HG02759 (cell line): ENCODE measurements around the gene TANGO6.

Source experiments
- ATAC-seq: cut with Tn5 transposase; IDR thresholded peaks from one replicate; pipeline ENCODE4 v1.9.1; 2021; ENCODE audit warnings: mild to moderate bottlenecking, moderate library complexity; ENCODE audit not compliant: unreplicated experiment

Gene TANGO6

DNA sequence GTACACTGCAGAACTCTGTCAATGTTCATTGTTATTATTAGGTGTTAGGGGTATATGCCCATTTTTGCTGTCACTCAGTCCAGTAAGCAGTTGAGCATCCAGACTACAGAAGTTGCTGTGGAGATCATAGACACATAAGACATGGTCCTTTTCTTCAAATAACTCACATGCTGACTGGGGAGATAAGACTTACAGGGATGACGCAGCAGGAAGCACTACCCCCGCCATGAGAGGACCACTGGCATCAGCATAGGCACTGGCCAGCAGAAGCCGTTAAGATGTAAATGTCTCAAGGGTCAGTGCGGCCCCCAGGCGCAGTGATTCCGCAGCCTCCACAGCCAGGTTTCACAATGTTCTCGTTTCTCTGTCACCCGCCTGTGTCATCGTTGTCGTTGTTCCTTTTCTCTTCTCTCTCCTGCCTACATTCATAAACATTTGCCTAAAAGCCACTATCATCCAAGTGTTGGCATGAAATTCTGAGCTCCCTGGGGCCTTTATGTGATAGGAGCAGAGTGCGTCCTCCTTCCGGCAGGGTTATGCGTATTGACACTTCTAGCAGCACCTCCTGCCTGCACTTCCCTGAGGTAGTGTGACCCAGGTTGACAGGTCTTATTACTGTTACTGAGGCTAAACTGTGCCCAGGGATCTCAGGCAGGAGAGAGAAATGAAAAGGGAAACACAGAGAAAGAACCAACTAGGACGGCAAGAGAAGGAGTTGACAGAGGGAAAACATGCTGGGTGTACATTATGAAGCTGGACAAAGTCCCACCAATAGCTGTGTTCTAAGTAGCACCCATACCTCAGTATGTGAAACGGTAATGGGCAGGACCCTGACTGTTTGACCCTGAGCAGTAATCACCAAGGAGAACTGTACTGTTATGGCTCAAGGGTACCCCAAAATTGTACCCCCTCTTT lies 17.9 kb downstream of the TANGO6 start:
- no peak for ATAC-seq

DNA sequence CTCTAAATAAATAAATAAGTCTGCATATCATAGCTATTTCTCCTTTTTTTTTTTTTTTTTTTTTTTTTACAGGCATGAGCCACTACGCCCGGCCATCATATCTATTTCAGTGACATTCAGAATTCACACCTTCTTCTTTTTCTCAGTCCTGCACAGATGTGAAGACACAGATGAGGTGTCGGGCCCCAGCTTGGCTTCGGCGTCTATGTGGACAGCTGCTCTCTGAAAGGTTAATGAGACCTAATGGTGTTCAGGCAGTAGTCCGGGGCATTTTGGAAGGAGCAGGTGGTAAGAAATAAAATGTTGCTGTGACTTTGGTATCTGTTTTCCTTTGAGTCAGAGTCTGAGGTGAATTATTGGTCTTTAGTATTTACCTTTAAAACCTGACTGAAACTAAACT lies 23.6 kb downstream of the TANGO6 start:
- ATAC-seq = no peak

DNA sequence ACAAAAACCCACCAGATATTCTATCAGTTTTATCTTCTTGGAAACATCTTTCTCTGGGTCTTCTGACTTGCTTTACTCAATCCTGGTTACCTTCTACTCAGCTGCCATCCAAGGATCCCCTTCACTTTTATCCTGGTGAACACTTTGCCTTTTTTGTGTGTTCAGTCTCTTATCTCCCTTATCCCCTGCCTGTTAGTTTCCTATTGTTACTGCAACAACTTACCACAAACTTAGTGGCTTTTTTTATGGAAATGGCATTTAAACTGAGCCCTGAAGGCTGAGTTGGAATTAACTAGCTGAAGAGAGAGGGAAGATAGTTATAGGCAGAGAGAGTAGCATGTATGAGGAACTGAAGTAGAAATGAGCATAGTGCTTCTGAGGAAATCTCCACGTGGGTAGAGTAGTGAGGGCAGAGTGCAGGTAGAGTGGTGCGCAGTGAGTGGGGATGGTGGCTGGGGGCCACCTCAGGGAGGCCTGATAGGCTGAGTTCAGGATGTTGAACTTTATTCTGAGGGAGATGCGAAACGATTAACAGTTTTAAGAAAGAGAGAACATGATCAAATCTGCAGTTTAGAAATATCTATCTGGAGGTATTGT lies 26.3 kb downstream of the TANGO6 start:
- ATAC-seq = no peak

DNA sequence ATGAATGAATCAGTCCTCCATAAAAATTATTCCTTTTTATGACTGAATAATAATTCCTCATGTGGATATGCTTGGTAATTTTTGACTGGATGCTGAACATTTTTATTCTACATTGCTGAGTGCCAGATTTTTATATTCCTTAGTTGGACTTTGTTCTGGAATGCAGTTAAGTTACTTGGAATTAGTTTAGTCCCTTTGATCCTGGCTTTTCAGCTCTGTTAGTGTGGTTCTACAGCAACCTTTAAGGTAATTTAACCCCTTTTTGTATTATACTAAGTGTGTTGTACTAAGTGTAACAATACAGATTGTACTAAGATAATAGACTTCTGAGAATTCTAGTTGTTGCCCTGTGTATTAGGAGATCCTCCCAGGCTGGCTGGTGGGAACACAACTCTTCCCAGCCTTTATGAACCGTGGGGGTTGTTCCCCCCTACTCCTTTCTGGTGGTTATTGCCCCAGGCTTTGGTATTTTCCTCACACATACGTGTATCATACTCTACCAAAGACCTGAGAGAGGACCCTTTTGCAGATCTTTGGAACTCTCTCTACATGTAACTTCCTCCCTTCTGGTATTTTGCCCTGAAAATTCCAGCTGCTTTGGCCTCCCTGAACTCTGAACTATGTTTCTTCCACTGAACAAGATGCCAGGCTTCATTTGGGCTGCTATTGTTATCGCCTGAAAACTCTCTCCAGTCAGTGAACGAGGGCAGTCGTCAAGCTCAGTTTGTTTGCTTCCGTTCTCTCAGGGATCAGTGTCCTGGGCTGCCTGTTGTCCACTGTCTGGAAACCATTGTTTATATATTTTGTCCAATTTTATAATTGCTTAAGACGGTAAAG lies 30.5 kb downstream of the TANGO6 start:
- no peak for ATAC-seq

DNA sequence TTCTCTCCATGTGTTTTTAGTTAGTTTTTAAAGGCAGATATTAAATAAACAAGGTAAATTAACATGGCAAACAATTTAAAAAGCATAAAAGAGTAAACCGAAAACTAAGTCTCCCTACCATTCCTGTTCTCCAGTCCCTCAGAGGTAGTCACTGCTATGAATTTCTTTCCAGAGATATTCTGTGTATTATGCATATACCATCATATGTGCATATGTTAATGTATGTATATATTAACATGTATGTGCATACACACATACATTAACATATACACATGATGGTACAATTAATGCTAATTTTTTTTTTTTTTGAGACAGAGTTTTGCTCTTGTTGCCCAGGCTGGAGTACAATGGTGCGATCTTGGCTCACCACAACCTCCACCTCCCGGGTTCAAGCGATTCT lies 32.5 kb downstream of the TANGO6 start:
- no peak for ATAC-seq

DNA sequence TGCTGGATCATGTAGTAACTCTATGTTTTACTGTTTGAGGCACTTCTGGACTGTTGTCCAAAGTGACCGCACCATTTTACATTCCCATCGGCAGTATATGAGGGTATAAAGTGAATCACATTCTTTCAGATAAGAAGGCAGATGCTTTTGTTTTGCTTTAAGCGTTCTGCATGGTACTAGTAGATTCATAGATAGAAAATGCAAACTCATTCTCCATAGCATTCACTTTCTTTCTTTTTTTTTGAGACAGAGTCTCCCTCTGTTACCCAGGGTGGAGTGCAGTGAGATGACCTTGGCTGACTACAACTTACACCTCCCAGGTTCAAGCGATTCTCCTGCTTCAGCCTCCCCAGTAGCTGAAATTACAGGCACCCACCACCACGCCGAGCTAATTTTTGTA lies 40.4 kb downstream of the TANGO6 start:
- ATAC-seq = no peak

DNA sequence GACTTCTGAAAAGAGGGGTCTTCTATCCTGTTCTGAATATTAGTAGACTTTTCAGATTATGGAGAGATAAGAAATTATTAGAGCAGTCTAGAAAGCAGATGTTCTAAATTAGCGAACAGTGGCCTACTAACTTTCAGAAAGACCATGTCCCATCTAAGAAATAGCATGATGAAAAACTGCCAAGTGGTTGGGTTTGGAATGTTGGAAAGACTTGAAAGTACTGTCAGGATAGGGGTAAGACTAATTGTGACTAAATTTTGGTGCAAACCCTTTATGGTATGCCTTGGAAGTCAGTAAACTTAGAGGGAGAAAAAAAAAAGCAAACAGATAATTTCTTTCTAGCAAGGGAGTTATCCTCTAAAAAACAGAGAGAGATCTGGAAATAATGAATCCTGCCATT lies 41.1 kb downstream of the TANGO6 start:
- no peak for ATAC-seq

DNA sequence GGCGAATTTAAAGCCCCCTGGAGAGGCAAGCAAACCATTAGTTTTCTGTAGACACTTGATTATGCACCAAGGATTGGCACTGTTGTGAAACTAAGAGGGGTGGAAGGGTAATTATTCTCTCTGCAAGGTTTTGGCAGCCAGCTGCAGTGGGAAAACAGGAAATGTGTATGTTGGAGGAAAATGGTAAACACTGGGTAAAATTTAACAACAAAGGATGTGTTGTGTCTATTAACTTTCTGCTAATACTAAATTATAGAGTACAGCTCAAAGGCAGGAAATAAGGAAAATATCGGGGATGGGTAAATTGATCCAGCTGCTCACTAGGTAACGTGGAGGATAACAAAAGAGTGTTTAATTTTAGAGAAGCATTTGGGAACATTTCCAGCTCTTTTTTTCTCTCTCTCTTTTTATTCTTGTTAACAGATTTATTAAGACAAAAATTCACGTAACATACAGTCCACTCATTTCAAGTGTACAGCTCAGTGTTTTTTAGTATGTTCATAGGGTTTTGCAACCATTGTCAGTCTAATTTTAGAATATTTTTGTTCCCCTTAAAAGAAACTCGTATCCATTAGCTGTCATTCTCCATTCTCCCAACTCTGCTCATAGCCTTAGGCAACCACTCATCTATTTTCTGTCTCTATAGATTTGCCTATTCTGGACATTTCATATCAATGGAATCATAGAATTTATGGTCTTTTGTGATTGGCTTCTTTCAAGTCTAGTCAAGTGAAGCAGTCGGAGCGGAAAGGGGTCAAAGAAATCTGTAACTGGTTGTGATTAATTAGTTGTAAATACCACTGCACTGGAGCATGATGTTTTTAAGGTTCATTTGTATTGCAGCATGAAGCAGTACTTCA lies 41.8 kb downstream of the TANGO6 start:
- ATAC-seq = no peak

DNA sequence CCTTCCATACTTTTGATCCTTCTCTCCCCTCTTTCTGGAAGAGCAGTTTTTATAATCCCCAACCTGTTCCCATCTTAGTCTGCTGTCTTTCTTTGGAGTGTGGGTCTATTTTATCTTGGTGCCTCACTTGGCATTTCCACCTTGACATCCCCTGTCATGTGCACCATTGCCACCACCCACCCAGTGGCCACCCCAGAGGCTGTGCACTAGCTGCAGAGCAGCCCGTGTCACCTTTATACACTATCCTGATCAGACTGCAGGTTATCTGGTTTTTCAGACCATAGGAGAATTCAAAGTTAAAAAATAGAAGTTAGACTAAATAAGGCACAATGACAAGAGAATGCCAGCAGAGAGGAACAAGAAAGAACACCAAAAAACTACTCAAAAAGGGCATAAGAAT lies 43.8 kb downstream of the TANGO6 start:
- no peak for ATAC-seq

DNA sequence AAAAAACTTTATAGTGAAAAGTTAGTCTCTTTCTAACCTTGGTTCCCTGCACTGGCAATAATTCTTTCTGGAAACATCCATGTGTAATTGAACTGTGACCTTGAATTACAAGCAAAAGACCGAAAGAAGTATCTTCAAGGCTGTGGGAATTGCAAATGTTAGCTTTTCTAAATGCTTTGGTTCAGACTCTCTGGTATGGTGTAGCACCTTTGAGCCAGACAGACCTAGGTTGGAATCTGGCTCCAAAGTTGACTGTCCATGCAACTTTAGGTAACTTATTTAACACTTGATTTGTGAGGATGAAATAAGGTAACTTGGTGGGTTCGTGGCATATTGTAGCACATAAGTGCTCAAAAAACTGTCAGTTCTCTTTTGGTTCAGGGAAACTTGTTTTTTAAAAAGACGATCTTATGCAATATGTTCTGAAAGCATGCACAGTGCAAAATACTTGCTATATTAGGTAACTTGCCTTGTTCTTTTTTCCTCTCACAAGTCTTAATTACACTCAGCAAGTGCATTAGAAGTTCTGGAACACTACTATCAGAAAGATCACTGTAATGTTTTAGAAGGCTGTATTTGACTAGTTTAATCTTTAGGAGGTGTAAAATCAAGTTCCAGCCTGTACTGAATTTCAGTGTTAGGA lies 46.3 kb downstream of the TANGO6 start:
- ATAC-seq = no peak

DNA sequence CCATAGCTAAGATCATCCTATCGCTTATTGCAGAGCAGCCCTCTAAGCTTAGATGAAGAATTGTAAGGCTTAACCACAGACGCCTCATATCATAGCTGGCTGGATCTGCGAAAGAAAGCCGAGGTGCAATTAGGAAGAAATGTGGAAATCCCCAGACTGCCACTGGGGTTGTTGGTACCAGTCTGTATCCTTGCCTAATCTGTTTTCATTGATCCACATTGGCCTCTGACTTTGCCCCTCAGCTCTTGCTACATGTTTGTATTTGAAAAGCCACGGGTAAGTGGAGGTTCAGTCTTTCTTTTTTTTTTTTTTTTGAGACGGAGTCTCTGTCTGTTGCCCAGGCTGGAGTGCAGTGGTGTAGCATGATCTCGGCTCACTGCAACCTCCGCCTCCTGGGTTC lies 48.9 kb downstream of the TANGO6 start:
- no peak for ATAC-seq

DNA sequence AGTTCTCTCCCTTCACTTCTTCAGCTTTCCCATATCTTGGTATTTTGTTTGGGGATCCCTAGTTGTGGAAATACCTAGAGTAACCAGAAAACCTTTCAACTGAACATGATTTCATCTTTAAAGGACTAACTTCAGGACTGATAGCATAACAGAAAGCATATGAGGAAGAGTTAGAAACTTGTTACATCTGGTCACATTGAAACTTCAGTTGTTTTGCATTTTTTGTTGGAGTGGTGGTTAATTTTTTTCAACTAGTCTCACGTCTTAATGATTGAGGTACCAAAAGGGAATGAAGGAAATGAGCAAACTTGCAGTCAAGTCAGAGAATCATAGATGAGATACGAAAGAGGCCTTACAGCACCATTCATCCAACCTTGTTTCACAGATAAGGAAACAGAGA lies 49.6 kb downstream of the TANGO6 start:
- no peak for ATAC-seq

DNA sequence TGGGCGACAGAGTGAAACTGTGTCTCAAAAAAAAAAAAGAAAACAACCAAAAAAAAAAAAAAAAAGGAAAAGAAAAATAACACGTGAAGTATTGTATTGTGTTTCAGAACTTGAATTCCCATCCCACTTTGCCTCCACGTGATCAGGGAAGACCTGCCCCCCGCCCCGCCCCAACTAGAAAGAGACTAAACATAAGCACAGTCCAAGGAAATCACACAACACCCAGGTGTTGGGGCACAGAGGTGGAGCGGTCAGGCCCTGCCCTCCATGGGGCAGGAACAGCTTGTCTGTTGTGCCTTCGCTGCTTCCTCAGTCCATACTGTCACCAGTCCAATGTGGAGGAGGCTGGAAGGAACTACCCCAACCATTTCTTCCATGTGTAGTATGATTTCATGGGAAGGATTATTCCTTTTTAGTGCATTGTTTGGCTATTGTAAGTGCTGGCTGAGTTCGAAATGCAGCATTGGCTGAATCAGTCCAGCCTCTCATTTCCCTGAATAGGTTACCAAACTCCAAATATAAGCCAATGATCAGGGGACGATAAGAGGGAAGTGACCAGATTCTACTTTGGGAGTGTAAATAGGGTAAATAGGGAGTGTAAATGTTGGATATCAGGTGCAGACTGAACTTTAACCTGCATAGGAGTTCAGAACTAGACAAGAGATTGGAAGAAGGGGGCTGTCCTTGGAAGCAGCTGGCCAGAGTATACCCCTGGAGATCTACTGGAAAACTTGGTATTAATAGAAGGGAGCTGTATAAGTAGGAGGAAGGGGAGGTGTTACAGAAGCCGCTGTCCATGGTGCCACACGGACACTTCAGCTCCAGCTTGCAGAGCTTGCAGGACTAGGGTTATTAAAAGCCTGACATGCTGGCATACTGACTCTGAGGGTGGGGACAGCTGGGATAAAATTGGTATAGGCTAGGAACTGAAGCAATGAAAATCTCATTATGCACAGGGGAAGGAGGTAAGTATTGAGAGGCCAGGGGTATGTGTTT lies 50.7 kb downstream of the TANGO6 start:
- ATAC-seq = no peak

DNA sequence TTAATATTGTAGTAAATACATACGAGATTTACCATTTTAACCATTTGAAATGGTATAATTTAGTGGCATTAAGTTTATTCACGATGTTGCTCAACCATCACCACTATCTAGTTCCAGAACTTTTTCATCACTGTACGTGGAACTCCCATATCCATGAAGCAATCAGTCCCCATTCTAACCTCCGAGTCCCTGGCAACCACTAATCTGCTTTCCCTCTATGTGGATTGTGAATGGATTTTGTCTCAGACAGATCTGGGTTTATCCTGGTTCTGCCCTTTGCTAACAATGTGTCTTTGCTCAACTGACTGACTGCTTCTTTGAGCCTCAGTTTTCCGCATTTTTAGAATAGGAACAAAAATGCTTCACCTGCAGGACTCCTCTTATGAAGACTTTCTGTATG lies 51.4 kb downstream of the TANGO6 start:
- no peak for ATAC-seq

DNA sequence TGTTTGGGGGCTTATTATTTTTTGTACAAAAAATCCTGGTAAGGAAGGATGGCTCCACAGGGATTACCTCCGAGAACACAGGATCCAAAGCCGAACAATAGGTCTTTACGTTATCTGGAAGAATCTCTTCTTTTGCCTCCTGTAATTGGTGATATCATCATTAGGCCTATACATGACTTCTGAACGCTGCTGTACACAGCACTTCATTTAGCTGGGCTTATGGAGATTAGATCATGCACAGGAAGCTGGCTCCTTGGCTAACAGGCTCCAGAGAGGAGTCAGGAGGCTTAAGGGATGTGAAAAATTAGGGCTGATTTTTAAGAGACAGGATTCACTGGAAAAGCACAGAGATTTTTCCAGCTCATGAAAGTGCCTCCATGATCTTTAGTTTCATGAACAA lies 54.7 kb downstream of the TANGO6 start:
- no peak for ATAC-seq

DNA sequence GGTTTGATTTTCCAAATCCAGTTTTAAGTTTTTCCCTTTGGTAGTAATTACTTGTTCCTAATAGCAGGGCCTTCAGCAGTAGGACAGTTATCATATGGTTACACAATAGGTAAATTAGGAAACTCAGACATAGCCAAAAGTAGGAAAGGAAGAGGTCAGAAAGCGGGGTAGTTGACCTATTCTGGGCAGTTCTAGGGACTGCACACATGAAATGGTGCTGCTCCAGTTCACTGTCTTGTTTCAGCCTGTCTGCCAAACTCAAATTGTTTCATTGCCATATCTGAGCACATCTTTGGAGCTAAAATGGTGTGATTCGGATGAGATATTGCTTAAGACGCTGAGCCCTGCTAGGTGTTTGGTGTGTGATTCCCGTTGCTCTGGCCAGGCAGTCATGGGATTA lies 56.7 kb downstream of the TANGO6 start:
- no peak for ATAC-seq

DNA sequence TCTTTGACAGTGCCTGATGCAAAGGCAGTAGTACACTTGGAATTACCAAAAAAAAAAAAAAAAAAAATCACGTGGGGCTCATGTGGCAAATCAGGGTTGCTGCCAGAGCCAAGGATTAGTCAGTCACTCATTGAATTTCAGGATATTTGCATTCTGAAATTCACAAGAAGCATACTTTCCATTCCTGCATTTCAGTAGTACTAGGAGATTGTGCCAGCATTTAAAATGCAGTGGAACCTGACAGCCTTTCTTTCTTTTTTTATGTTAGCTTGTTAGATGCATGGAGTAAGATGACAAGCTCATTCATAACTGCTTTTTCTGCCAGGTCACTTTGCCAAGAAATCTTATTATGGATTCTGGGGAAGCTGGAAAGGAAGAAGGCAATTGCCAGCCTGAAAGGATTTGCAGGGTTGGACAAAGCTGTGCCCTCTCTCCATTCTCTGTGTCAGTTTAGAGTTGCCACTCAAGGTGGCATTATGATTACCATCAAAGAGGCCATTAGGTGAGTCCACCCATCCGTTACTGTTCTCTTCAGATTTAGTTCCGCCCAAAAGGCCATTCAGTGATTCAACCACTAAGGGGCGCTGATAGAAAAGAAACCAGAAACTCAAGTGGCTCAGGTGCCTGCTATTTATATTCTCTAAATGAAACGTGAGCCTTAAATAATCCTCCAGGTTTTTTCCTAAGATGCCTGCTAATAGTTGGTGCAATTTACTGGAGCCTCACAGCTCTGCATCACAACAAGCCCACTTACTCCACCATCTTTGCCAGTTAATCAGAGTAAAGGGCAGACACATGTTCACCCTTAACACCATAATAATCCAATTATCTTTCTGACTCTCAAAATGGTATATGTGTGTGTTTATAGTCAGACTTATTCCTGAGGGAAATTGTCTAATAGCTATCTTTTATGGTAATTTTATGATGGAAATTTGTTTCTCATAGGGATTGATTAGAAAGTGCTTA lies 59.0 kb downstream of the TANGO6 start:
- ATAC-seq = no peak

DNA sequence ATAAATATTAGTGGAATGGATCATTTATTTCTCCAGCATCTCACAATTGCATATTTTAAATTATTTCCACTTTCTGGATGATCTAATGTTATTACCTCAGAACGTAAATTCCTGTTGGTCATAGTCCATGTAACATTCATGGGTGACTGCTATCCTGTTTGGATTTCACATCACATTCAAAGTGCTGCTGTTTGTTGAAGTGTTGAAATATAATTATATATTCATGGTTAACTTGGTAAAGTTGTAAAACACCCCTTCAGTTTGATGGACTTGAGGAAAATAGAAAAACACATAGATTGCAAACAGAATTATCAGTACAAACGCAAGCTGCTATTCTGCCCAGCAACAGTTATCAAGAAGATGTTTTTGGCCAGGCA lies 59.6 kb downstream of the TANGO6 start:
- no peak for ATAC-seq
